Measurements from ENCODE around the gene CAMTA1.

Gene CAMTA1

GRCh38 chr1:6802893-6803292 lies 17.6 kb downstream of the CAMTA1 start:
- no peak overlapping the region for H3K4me3 ChIP-seq (ENCODE audit: insufficient read depth, low read length, poor library complexity, severe bottlenecking)
- H3K4me2 ChIP-seq (ENCODE audit: low read depth, low read length, poor library complexity, severe bottlenecking) = no peak overlapping the region
- no peak overlapping the region for H3K9ac ChIP-seq (ENCODE audit: low read length)
- H3K36me3 ChIP-seq (ENCODE audit: low read length) = no peaks in the 10 kb centered on the region
- no peaks in the 10 kb centered on the region for H3K27me3 ChIP-seq (ENCODE audit: low read length)
- H3K27ac ChIP-seq (ENCODE audit: low read depth, low read length) = no peak overlapping the region
- H3K79me2 ChIP-seq (ENCODE audit: insufficient read depth, low read length) = peaks cover 72% of the 10 kb centered on the region
- no peaks in the 10 kb centered on the region for H3K9me2 ChIP-seq (replicated peaks; ENCODE audit: insufficient read depth, low read length)
- no peak overlapping the region for H2AFZ ChIP-seq (ENCODE audit: low read depth, low read length, severe bottlenecking)
- TF ChIP-seq EZH2phosphoT487 (conservative IDR thresholded peaks at IDR 0.05; ENCODE audit: low read length) = no peak
- no peak for TF ChIP-seq CTCF (IDR thresholded peaks at IDR 0.05; ENCODE audit: insufficient read depth, low read length, poor library complexity, severe bottlenecking)
- H4K20me1 ChIP-seq (ENCODE audit: low read depth, low read length) = peaks cover 37% of the 10 kb centered on the region
- H3F3A ChIP-seq (ENCODE audit: insufficient read depth) = no peaks in the 10 kb centered on the region
- H3K9me3 ChIP-seq (ENCODE audit: insufficient read depth, low read length) = no peaks in the 10 kb centered on the region

GRCh38 chr1:6803357-6803756 lies 18.1 kb downstream of the CAMTA1 start:
- H3K27ac ChIP-seq (ENCODE audit: low read depth, low read length) = no peak overlapping the region
- TF ChIP-seq CTCF (IDR thresholded peaks at IDR 0.05; ENCODE audit: insufficient read depth, low read length, poor library complexity, severe bottlenecking) = no peak
- TF ChIP-seq EZH2phosphoT487 (conservative IDR thresholded peaks at IDR 0.05; ENCODE audit: low read length) = no peak
- H3K4me3 ChIP-seq (ENCODE audit: insufficient read depth, low read length, poor library complexity, severe bottlenecking) = no peak overlapping the region
- H3K9ac ChIP-seq (ENCODE audit: low read length) = no peak overlapping the region
- no peak overlapping the region for H3K4me2 ChIP-seq (ENCODE audit: low read depth, low read length, poor library complexity, severe bottlenecking)
- no peaks in the 10 kb centered on the region for H3F3A ChIP-seq (ENCODE audit: insufficient read depth)
- H3K9me3 ChIP-seq (ENCODE audit: insufficient read depth, low read length) = no peaks in the 10 kb centered on the region
- H3K36me3 ChIP-seq (ENCODE audit: low read length) = no peaks in the 10 kb centered on the region
- peaks cover 38% of the 10 kb centered on the region for H4K20me1 ChIP-seq (ENCODE audit: low read depth, low read length)
- H3K27me3 ChIP-seq (ENCODE audit: low read length) = no peaks in the 10 kb centered on the region
- H3K9me2 ChIP-seq (replicated peaks; ENCODE audit: insufficient read depth, low read length) = no peaks in the 10 kb centered on the region
- no peak overlapping the region for H2AFZ ChIP-seq (ENCODE audit: low read depth, low read length, severe bottlenecking)
- H3K79me2 ChIP-seq (ENCODE audit: insufficient read depth, low read length) = peaks cover 67% of the 10 kb centered on the region

- no peaks in the 10 kb centered on the region for H3K27me3 ChIP-seq (ENCODE audit: low read length)
- no peak overlapping the region for H2AFZ ChIP-seq (ENCODE audit: low read depth, low read length, severe bottlenecking)
- TF ChIP-seq EZH2phosphoT487 (conservative IDR thresholded peaks at IDR 0.05; ENCODE audit: low read length) = no peak
- TF ChIP-seq CTCF (IDR thresholded peaks at IDR 0.05; ENCODE audit: insufficient read depth, low read length, poor library complexity, severe bottlenecking) = no peak
- H3K4me2 ChIP-seq (ENCODE audit: low read depth, low read length, poor library complexity, severe bottlenecking) = no peak overlapping the region
- no peaks in the 10 kb centered on the region for H3F3A ChIP-seq (ENCODE audit: insufficient read depth)
- no peaks in the 10 kb centered on the region for H3K9me2 ChIP-seq (replicated peaks; ENCODE audit: insufficient read depth, low read length)
- no peaks in the 10 kb centered on the region for H3K36me3 ChIP-seq (ENCODE audit: low read length)
- no peak overlapping the region for H3K9ac ChIP-seq (ENCODE audit: low read length)
- no peak overlapping the region for H3K27ac ChIP-seq (ENCODE audit: low read depth, low read length)
- no peaks in the 10 kb centered on the region for H3K9me3 ChIP-seq (ENCODE audit: insufficient read depth, low read length)
- no peak overlapping the region for H3K4me3 ChIP-seq (ENCODE audit: insufficient read depth, low read length, poor library complexity, severe bottlenecking)
- H3K79me2 ChIP-seq (ENCODE audit: insufficient read depth, low read length) = peaks cover 70% of the 10 kb centered on the region
- H4K20me1 ChIP-seq (ENCODE audit: low read depth, low read length) = peaks cover 38% of the 10 kb centered on the region
Measured at GRCh38 chr1:6805004-6805416, 19.8 kb downstream of the CAMTA1 start.

Measured in SU-DHL-6 (cell line).